Gastrocnemius medialis (tissue), 4 donors: Measurements from ENCODE around the gene FAM83D. TPM values are rescaled to one million over a fixed set of nuclear protein-coding genes. Genes with fewer than 3 reads are reported as not detected.

ENCODE experiments used
- ATAC-seq, 2 donors: fragments of 150-250 bp; one replicate each; pipeline ENCODE4 v1.9.1; 2016
- DNase-seq, 2 donors: peaks; one replicate each; pipeline ENCODE4 v3.0.0-alpha.2; 2019
- H3K27ac ChIP-seq, 4 donors: fragments of 200-600 bp; sonication (generic); 1 replicate in 1 of 4; 2 replicates in 3 of 4; pipeline ENCODE4 v1.5.1; 2016 to 2018; ENCODE audit warnings: mild to moderate bottlenecking in 2 of 4, moderate library complexity in 1 of 4
- H3K27me3 ChIP-seq, 3 donors: fragments of 200-600 bp; sonication (generic) in 2 of 3; 1 replicate in 1 of 3; 2 replicates in 2 of 3; pipeline versions ENCODE4 v1.5.1 to v1.6.0; 2016 to 2019; ENCODE audit warnings: mild to moderate bottlenecking in 1 of 3, moderate library complexity in 1 of 3
- H3K36me3 ChIP-seq, 2 donors: fragments of 200-600 bp; sonication (generic) in 1 of 2; one replicate each; pipeline ENCODE4 v1.5.1; 2017 to 2018
- H3K4me1 ChIP-seq, 2 donors: fragments of 200-600 bp; sonication (generic) in 1 of 2; one replicate each; pipeline ENCODE4 v1.5.1; 2016 to 2017; ENCODE audit warnings: mild to moderate bottlenecking in 2 of 2
- H3K4me3 ChIP-seq, 4 donors: fragments of 200-600 bp; sonication (generic) in 3 of 4; 1 replicate in 1 of 4; 2 replicates in 3 of 4; pipeline ENCODE4 v1.5.1; 2016 to 2019; ENCODE audit warnings: mild to moderate bottlenecking in 2 of 4
- H3K9me3 ChIP-seq, 3 donors: fragments of 200-600 bp; sonication (generic) in 2 of 3; 1 replicate in 1 of 3; 2 replicates in 2 of 3; pipeline ENCODE4 v1.5.1; 2016 to 2019
- POLR2A ChIP-seq, 2 donors: fragments of 450-650 bp; IDR thresholded peaks; one replicate each; pipeline ENCODE4 v1.6.1; 2017; ENCODE audit warnings: antibody characterized with exemption in 2 of 2, mild to moderate bottlenecking in 2 of 2, moderate library complexity in 2 of 2
- in situ Hi-C, 4 donors: fragments of 200-750 bp; cut with MboI; loops; one replicate each; pipeline versions ENCODE4 v1.15.0 to v1.8.0; 2017; ENCODE audit warnings: low sequenced_read_pairs in 4 of 4
- intact Hi-C: fragments of 100-400 bp; cut with DNase I; formaldehyde crosslinking; loops from one replicate; pipeline ENCODE4 v1.15.1; 2023; ENCODE audit warnings: low total_unique reads
- total RNA-seq, 4 donors: library from RNA; depleted of rRNA; stranded (reverse); fragments of >200 nt; gene quantifications; one replicate each; pipeline versions ENCODE4 v1.1.0 to v1.2.3, GENCODE V29; 2016
- TF ChIP-seq, protein P1 (sequence below), 5 experiments: fragments of 450-650 bp in 3 of 5; fragments of 200-600 bp in 2 of 5; sonication (generic) in 2 of 5; IDR thresholded peaks in 4 of 5; conservative IDR thresholded peaks in 1 of 5; 1 replicate in 4 of 5; 2 replicates in 1 of 5; pipeline ENCODE4 v1.5.1; 2016 to 2019; ENCODE audit warnings: antibody characterized with exemption in 5 of 5, mild to moderate bottlenecking in 3 of 5, moderate library complexity in 3 of 5

Gene FAM83D
- total RNA-seq, 4 donors from 2014 or later, result 0.40 TPM; not detected in 3

DNA sequence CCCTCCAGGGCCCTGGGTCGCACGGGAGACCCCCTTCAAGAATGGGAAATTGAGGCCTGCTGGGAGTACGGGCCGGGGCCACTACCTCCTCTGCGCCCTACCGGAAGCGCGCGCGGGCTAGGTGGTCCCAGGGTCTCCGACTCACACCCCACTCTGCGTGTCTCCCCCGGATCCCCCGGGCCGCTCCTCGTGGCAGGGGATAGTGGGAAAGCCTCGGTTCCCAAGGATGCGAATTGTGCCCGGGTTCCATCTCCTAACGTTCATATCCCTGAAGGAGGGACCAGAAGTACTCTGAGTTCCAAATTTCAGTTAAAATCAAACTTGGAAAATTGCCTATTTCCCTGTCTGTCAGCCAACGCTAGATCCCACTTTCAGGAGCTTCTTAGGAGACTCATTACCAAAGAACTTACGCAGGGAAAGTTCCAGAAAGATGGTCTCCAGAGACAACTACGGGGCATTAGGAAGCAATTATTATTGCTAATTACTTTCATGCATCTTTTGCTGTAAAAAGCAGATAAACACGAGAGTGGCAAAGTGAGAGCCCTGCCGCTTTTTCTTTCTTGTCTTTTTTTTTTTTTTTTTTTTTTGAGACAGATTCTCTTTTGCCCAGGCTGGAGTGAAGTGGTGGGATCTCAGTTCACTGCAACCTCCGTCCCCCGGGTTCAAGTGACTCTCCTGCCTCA lies 858 bp downstream of the FAM83D start:
- Histone ChIP-seq H3K27ac (no peak overlapping the region), H3K27me3 (peaks cover 3 to 10% (median 7%) of the 10 kb centered on the region in 3 donors), H3K9me3 (no peaks in the 10 kb centered on the region), H3K36me3 (no peaks in the 10 kb centered on the region), H3K4me1 (peaks cover 5 to 11% of the 10 kb centered on the region in 2 donors), H3K4me3 (peak overlapping the region; percentile 51 to 76 (median 62))
- TF ChIP-seq, protein P1, sequence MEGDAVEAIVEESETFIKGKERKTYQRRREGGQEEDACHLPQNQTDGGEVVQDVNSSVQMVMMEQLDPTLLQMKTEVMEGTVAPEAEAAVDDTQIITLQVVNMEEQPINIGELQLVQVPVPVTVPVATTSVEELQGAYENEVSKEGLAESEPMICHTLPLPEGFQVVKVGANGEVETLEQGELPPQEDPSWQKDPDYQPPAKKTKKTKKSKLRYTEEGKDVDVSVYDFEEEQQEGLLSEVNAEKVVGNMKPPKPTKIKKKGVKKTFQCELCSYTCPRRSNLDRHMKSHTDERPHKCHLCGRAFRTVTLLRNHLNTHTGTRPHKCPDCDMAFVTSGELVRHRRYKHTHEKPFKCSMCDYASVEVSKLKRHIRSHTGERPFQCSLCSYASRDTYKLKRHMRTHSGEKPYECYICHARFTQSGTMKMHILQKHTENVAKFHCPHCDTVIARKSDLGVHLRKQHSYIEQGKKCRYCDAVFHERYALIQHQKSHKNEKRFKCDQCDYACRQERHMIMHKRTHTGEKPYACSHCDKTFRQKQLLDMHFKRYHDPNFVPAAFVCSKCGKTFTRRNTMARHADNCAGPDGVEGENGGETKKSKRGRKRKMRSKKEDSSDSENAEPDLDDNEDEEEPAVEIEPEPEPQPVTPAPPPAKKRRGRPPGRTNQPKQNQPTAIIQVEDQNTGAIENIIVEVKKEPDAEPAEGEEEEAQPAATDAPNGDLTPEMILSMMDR (IDR thresholded peaks at IDR 0.05 in 4 of 5, conservative IDR thresholded peaks at IDR 0.05 in 1 of 5), result no peak
- TF ChIP-seq POLR2A (IDR thresholded peaks at IDR 0.05), result no peak
- ATAC-seq (no peak), DNase-seq (no peak)
- intact Hi-C loops (loop anchor here (1.0 to 2.0 kb wide), 2 partner anchors 36 to 121 kb away; partner anchors contain the start of gene DHX35), in situ Hi-C loops (no loop called here)

DNA sequence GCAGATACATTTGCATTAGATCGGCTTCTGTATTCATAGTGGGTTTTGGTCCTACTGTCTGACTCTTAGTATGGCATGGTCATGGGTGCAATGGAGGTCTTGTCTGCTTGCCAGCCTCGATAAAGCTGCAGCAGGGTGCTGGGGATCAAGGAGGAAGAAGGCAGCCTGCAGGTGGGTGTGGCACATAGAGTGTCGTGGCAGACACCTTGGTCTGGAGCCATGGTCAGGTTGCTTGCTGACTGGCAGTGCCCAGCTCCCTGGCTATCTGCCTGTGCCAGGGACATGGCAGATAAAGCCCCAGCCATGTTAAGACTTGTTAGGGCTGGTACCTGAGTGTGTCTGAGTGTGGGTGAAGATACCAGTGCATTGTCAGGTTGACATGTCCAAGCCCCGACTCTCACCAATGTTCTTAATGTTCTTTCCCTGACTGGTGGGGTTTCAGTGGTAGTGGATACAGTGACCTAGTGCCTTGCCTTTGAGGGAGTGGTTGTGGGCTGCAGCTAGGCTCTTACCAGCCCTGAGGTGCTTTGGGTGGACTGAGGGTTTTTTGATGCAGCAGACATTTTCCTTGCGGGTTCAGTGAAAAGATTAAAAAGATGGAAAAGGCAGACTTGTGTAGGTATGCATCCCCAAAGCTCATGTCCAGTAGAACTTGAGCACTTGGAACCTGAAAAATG lies 1.8 kb downstream of the FAM83D start:
- DNase-seq, result no peak
- Histone ChIP-seq H3K27me3 (peaks cover 3 to 10% (median 7%) of the 10 kb centered on the region in 3 donors), H3K27ac (no peak overlapping the region), H3K36me3 (no peaks in the 10 kb centered on the region), H3K4me1 (peaks cover 5 to 11% of the 10 kb centered on the region in 2 donors), H3K9me3 (no peaks in the 10 kb centered on the region), H3K4me3 (no peak overlapping the region)
- intact Hi-C loops, result loop anchor here (2.0 kb wide), 1 partner anchor 35 kb away; the partner anchor contains the start of gene DHX35
- in situ Hi-C loops, result no loop called here
- no peak for ATAC-seq
- TF ChIP-seq, protein P1 (IDR thresholded peaks at IDR 0.05 in 4 of 5, conservative IDR thresholded peaks at IDR 0.05 in 1 of 5), result no peak
- TF ChIP-seq POLR2A (IDR thresholded peaks at IDR 0.05), result no peak

DNA sequence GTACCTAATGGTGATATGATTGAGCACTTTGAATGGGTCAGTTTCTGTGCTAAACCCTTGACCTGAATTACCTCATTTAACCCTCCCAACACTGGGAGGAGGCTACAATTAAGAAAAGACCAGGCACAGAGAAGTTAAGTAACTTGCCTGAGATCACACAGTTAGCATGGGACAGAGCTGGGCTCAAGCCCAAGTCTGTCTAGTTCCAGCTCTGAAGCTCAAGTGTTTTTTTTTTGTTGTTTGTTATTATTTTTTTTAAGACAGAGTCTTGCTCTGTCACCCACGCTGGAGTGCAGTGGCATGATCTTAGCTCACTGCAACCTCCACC lies 4.0 kb downstream of the FAM83D start:
- Histone ChIP-seq H3K27ac (no peak overlapping the region), H3K27me3 (peaks cover 3 to 10% (median 7%) of the 10 kb centered on the region in 3 donors), H3K4me3 (no peak overlapping the region), H3K4me1 (peaks cover 5 to 11% of the 10 kb centered on the region in 2 donors), H3K36me3 (no peaks in the 10 kb centered on the region), H3K9me3 (no peaks in the 10 kb centered on the region)
- DNase-seq, result no peak
- TF ChIP-seq, protein P1 (IDR thresholded peaks at IDR 0.05 in 4 of 5, conservative IDR thresholded peaks at IDR 0.05 in 1 of 5), result no peak
- no peak for TF ChIP-seq POLR2A (IDR thresholded peaks at IDR 0.05)
- intact Hi-C loops, result no loop called here
- in situ Hi-C loops, result no loop called here
- ATAC-seq, result no peak

DNA sequence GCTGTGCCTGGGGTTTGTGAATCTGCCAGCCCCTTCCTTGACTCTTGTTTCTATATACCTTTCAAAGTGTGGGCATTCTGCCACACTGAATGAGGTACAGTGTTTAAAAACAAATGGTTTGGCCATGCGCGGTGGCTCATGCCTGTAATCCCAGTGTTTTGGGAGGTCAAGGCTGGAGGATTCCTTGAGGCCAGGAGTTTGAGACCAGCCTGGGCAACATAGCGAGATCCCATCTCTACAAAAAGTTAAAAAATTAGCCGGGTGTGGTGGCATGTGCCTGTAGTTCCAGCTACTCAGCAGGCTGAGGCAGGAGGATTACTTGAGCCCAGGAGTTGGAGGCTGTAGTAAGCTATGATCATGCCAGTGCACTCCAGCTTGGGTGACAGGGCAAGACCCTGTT lies 5.8 kb downstream of the FAM83D start:
- in situ Hi-C loops (no loop called here), intact Hi-C loops (no loop called here)
- no peak for DNase-seq

More for the DNA sequence above, 5.8 kb downstream of the FAM83D start:
- ATAC-seq, result no peak
- Histone ChIP-seq H3K4me1 (peaks cover 3% of the 10 kb centered on the region in 2 donors), H3K4me3 (no peak overlapping the region), H3K9me3 (no peaks in the 10 kb centered on the region), H3K27ac (no peak overlapping the region), H3K27me3 (peaks cover 3 to 10% (median 7%) of the 10 kb centered on the region in 3 donors), H3K36me3 (no peaks in the 10 kb centered on the region)
- no peak for TF ChIP-seq POLR2A (IDR thresholded peaks at IDR 0.05)
- TF ChIP-seq, protein P1 (IDR thresholded peaks at IDR 0.05 in 4 of 5, conservative IDR thresholded peaks at IDR 0.05 in 1 of 5), result no peak
